H1 (cell line): ENCODE results near the gene ZFP69. TPM values are rescaled to one million over a fixed set of nuclear protein-coding genes. Genes with fewer than 3 reads are reported as not detected.

Experiments
- CTCF ChIA-PET: fragments of 300-600 bp; sonication (Branson Sonifier 250); formaldehyde crosslinking; loops from one replicate; lab custom pipeline; 2021; ENCODE audit not compliant: partially characterized antibody; lab: Charles Lee
- POLR2A ChIA-PET: fragments of 300-600 bp; sonication (Branson Sonifier 250); formaldehyde crosslinking; loops from one replicate; lab custom pipeline; 2021; ENCODE audit warnings: inconsistent platforms; ENCODE audit not compliant: partially characterized antibody; lab: Charles Lee
- DNase-seq, 2 experiments: peaks; one replicate each; pipeline versions ENCODE4 v3.0.0 to v3.0.0-alpha.2; 2010 to 2022; ENCODE audit warnings: low spot score in 2 of 2, low read depth in 1 of 2, mixed read lengths in 1 of 2
- FAIRE-seq: peaks from 2 replicates; lab custom pipeline; 2011; peaks lifted over from hg19 to GRCh38; lab: Jason Lieb, UNC
- H2AFZ ChIP-seq: 2 replicates; pipeline ENCODE4 v1.8.1; 2012; ENCODE audit warnings: low read length, inconsistent platforms
- H2AK5ac ChIP-seq: 2 replicates; pipeline ENCODE4 v1.6.1; 2013; ENCODE audit warnings: low read depth, low read length
- H2BK120ac ChIP-seq: replicated peaks from 2 replicates; pipeline ENCODE3; 2013; ENCODE audit warnings: low read depth, low read length, inconsistent platforms
- H2BK12ac ChIP-seq: 2 replicates; pipeline ENCODE4 v1.6.1; 2013; ENCODE audit warnings: low read depth, low read length
- H2BK15ac ChIP-seq: 2 replicates; pipeline ENCODE4 v1.6.1; 2013; ENCODE audit warnings: low read length
- H2BK20ac ChIP-seq: 2 replicates; pipeline ENCODE4 v1.6.1; 2013; ENCODE audit warnings: low read length
- H2BK5ac ChIP-seq: 2 replicates; pipeline ENCODE4 v1.6.1; 2013; ENCODE audit warnings: low read depth, low read length
- H3K14ac ChIP-seq: 2 replicates; pipeline ENCODE4 v1.6.1; 2013; ENCODE audit warnings: inconsistent platforms; ENCODE audit not compliant: insufficient read length
- H3K18ac ChIP-seq: 2 replicates; pipeline ENCODE4 v1.6.1; 2013; ENCODE audit warnings: low read length; ENCODE audit errors: extremely low read depth
- H3K23ac ChIP-seq: 2 replicates; pipeline ENCODE4 v1.6.1; 2013; ENCODE audit warnings: inconsistent platforms; ENCODE audit not compliant: insufficient read length
- H3K23me2 ChIP-seq: 2 replicates; pipeline ENCODE4 v1.6.1; 2013; ENCODE audit warnings: low read depth, low read length
- H3K27ac ChIP-seq: 2 replicates; pipeline ENCODE4 v1.6.1; 2011; ENCODE audit warnings: low read depth, low read length, inconsistent platforms
- H3K27me3 ChIP-seq, 4 experiments: replicated peaks in 1 of 4; 1 replicate in 1 of 4; 2 replicates in 3 of 4; pipeline versions ENCODE4 v1.6.1 to v1.8.1; 2011 to 2013; ENCODE audit warnings: low read length in 3 of 4, mild to moderate bottlenecking in 3 of 4, inconsistent platforms in 2 of 4, mixed read lengths in 2 of 4, moderate library complexity in 1 of 4; ENCODE audit not compliant: control insufficient read depth in 3 of 4, insufficient read depth in 3 of 4; ENCODE audit errors: extremely low read depth in 1 of 4
- H3K36me3 ChIP-seq, 4 experiments: 2 replicates each; pipeline versions ENCODE4 v1.6.1 to v1.8.1; 2011 to 2013; ENCODE audit warnings: mild to moderate bottlenecking in 4 of 4, low read length in 3 of 4, moderate library complexity in 2 of 4, control low read depth in 1 of 4, inconsistent platforms in 1 of 4; ENCODE audit not compliant: insufficient read depth in 4 of 4, control insufficient read depth in 2 of 4
- H3K4ac ChIP-seq: replicated peaks from 2 replicates; pipeline ENCODE3; 2013; ENCODE audit warnings: low read length, low read depth, mixed read lengths, inconsistent platforms; ENCODE audit not compliant: insufficient read length
- H3K4me1 ChIP-seq, 4 experiments: replicated peaks in 1 of 4; 1 replicate in 1 of 4; 2 replicates in 3 of 4; pipeline versions ENCODE4 v1.6.1 to v1.8.1; 2011 to 2013; ENCODE audit warnings: low read length in 3 of 4, inconsistent platforms in 2 of 4, mixed read lengths in 1 of 4; ENCODE audit not compliant: insufficient read depth in 4 of 4, control insufficient read depth in 3 of 4
- H3K4me2 ChIP-seq, 2 experiments: 2 replicates each; pipeline versions ENCODE4 v1.6.1 to v1.8.1; 2011 to 2013; ENCODE audit warnings: low read depth in 2 of 2, low read length in 2 of 2, control low read depth in 1 of 2, inconsistent platforms in 1 of 2, mild to moderate bottlenecking in 1 of 2; ENCODE audit not compliant: insufficient read depth in 1 of 2
- H3K4me3 ChIP-seq, 4 experiments: fragments of 200-600, 300-600 bp in 1 of 4; sonication (generic), shearing (Covaris generic), sonication (Bioruptor Twin) in 1 of 4; 2 replicates each; pipeline versions ENCODE4 v1.5.1 to v1.8.1; 2011 to 2016; ENCODE audit warnings: low read length in 4 of 4, low read depth in 3 of 4, control low read depth in 2 of 4, inconsistent platforms in 2 of 4, mild to moderate bottlenecking in 2 of 4, mixed read lengths in 1 of 4, moderate library complexity in 1 of 4; ENCODE audit not compliant: insufficient read depth in 2 of 4; ENCODE audit errors: extremely low read depth in 1 of 4
- H3K56ac ChIP-seq: replicated peaks from 2 replicates; pipeline ENCODE3; 2013; ENCODE audit warnings: low read depth, mild to moderate bottlenecking, mixed read lengths, low read length, inconsistent platforms; ENCODE audit not compliant: insufficient read length
- H3K79me1 ChIP-seq: 2 replicates; pipeline ENCODE4 v1.6.1; 2013; ENCODE audit warnings: low read depth, low read length, control low read depth
- H3K79me2 ChIP-seq, 2 experiments: 2 replicates each; pipeline versions ENCODE4 v1.6.1 to v1.8.1; 2012 to 2013; ENCODE audit warnings: low read length in 2 of 2, mild to moderate bottlenecking in 2 of 2, inconsistent platforms in 1 of 2; ENCODE audit not compliant: insufficient read depth in 2 of 2, control insufficient read depth in 1 of 2
- H3K9ac ChIP-seq, 4 experiments: replicated peaks in 1 of 4; 1 replicate in 1 of 4; 2 replicates in 3 of 4; pipeline versions ENCODE4 v1.6.1 to v1.8.1; 2011 to 2013; ENCODE audit warnings: low read depth in 3 of 4, low read length in 3 of 4, control low read depth in 2 of 4, mild to moderate bottlenecking in 2 of 4, moderate library complexity in 2 of 4, inconsistent platforms in 1 of 4; ENCODE audit errors: extremely low read depth in 1 of 4
- H3K9me3 ChIP-seq, 2 experiments: 2 replicates each; pipeline versions ENCODE4 v1.6.1 to v1.8.1; 2012 to 2013; ENCODE audit warnings: mild to moderate bottlenecking in 2 of 2, moderate library complexity in 2 of 2, control low read depth in 1 of 2, inconsistent platforms in 1 of 2, low read depth in 1 of 2, low read length in 1 of 2, mixed read lengths in 1 of 2; ENCODE audit not compliant: insufficient read depth in 2 of 2
- H4K20me1 ChIP-seq, 2 experiments: replicated peaks in 1 of 2; 2 replicates each; pipeline versions ENCODE3 to v1.8.1; 2011 to 2013; ENCODE audit warnings: inconsistent platforms in 2 of 2, low read length in 2 of 2, mild to moderate bottlenecking in 1 of 2; ENCODE audit not compliant: insufficient read depth in 2 of 2, control insufficient read depth in 1 of 2
- H4K5ac ChIP-seq: 2 replicates; pipeline ENCODE4 v1.6.1; 2013; ENCODE audit warnings: low read length, low read depth, mixed read lengths, inconsistent platforms; ENCODE audit not compliant: insufficient read length
- H4K8ac ChIP-seq: 2 replicates; pipeline ENCODE4 v1.8.0; 2013; ENCODE audit warnings: mild to moderate bottlenecking, moderate library complexity, low read length, inconsistent platforms; ENCODE audit not compliant: insufficient read depth; ENCODE audit errors: extremely low read depth
- H4K91ac ChIP-seq: replicated peaks from 2 replicates; pipeline ENCODE3; 2013; ENCODE audit warnings: low read length, mixed read lengths, inconsistent platforms; ENCODE audit not compliant: insufficient read length
- GTF2F1 ChIP-seq: IDR thresholded peaks from 2 replicates; pipeline ENCODE4 v1.6.1; 2012; ENCODE audit warnings: low read depth, low read length, improper control_type of control experiment, borderline replicate concordance
- KDM1A ChIP-seq: fragments of 200-600, 300-600 bp; sonication (generic); IDR thresholded peaks from 2 replicates; pipeline ENCODE4 v1.7.1; 2016; ENCODE audit warnings: mild to moderate bottlenecking, low read length, borderline replicate concordance
- KDM4A ChIP-seq: IDR thresholded peaks from one replicate; pipeline ENCODE4 v1.7.1; 2012; ENCODE audit warnings: low read depth, mild to moderate bottlenecking, moderate library complexity, low read length, inconsistent platforms; ENCODE audit not compliant: severe bottlenecking
- POLR2AphosphoS5 ChIP-seq: IDR thresholded peaks from 2 replicates; pipeline ENCODE4 v1.6.1; 2011; ENCODE audit warnings: low read depth, low read length
- RXRA ChIP-seq: IDR thresholded peaks from 2 replicates; pipeline ENCODE4 v1.6.1; 2011; ENCODE audit warnings: low read depth, mild to moderate bottlenecking, low read length, moderate library complexity; ENCODE audit not compliant: insufficient read depth
- SIN3A ChIP-seq, 2 experiments: IDR thresholded peaks in 1 of 2; conservative IDR thresholded peaks in 1 of 2; 2 replicates each; pipeline ENCODE4 v1.6.1; 2011 to 2012; ENCODE audit warnings: low read length in 2 of 2, improper control_type of control experiment in 1 of 2, low read depth in 1 of 2, mild to moderate bottlenecking in 1 of 2
- SIX5 ChIP-seq: IDR thresholded peaks from 2 replicates; pipeline ENCODE4 v1.6.1; 2011; ENCODE audit warnings: mild to moderate bottlenecking, low read depth, low read length
- SRF ChIP-seq: IDR thresholded peaks from 2 replicates; pipeline ENCODE4 v1.6.1; 2011; ENCODE audit warnings: mild to moderate bottlenecking, low read depth, low read length, moderate library complexity
- TAF7 ChIP-seq: optimal IDR thresholded peaks from 2 replicates; pipeline ENCODE3; 2011; ENCODE audit warnings: low read depth, mild to moderate bottlenecking, inconsistent platforms, low read length, moderate library complexity, borderline replicate concordance
- WGBS, 2 experiments: shearing (Covaris generic) in 1 of 2; methylation state at CpG; one replicate each; pipeline versions ENCODE4 v1.1.6 to v1.1.7; 2013 to 2015; ENCODE audit warnings: low lambda C conversion rate in 2 of 2, mixed read lengths in 2 of 2, inconsistent platforms in 1 of 2, low coverage in 1 of 2, missing lambda C conversion rate in 1 of 2; ENCODE audit not compliant: insufficient replicate concordance in 2 of 2, insufficient coverage in 1 of 2, insufficient read length in 1 of 2; ENCODE audit errors: extremely low coverage in 1 of 2, missing lambda C conversion rate in 1 of 2; 5-methylcytosine and 5-hydroxymethylcytosine counted together
- polyA plus RNA-seq, 7 experiments: library from polyadenylated mRNA; depleted of rRNA in 3 of 7; stranded (reverse) in 5 of 7; unstranded in 2 of 7; fragments of >200 nt in 5 of 7; fragments of 200-250 nt in 2 of 7; gene quantifications; 1 replicate in 5 of 7; 2 replicates in 1 of 7; 4 replicates in 1 of 7; pipeline versions ENCODE4 v1.2.1 to v1.2.3, GENCODE V29; 2011 to 2013; ENCODE audit warnings: missing spikeins in 2 of 7, mixed read lengths in 2 of 7
- total RNA-seq: library from RNA; stranded (reverse); fragmentation: NEBNext Ultra II Directional; extraction: Animal tissue kit (Norgen Biotek cat#: 25700); gene quantifications from 2 replicates; pipeline ENCODE4 v1.2.1, GENCODE V29; 2021
- TF ChIP-seq, protein P1 (sequence below): IDR thresholded peaks from 2 replicates; pipeline ENCODE4 v1.6.1; 2011; ENCODE audit warnings: low read depth, mild to moderate bottlenecking, low read length; ENCODE audit not compliant: insufficient read depth

ZFP69 gene
- total and polyA plus RNA-seq, 2 of the 8 experiments (the other 6 are each of a cell fraction or from before 2014, with no cell fraction given), result 1.0 to 4.3 TPM

DNA sequence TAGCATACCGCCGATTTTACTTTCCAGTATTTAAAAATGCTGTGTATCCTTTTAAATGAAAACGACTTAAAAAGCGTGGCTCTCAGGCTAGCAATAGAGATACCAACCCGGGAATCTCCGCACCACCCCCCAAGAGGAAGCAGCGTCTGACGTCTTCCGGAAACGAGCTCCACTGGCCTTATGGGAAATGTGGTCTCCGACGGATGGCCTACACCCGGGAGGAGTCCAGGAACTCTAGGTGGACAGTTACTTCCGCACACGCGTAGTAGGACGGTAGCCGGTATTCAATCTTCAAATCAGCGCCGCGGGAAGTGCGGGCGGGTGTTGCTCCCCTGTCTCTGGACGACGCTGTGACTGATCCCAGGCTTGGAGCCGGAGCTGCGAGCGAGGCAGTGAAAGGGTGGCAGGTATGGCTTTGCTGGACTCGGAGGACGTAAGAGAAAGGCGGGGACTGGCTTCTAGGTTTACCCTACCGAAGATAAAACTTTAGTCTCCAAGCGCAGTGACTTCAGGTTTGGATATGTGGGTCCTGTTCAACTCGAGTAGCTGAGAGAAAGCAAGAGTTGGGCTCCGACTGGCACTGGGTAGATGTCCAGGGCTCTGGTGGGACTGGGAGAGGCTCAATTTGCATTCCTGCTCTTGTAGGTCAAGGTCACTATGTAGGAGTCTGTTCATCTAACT is 54.4 kb downstream of the ZFP69 start, which contains the start of gene ZNF684:
ZNF684 (plus strand) TSS at position 257 of the 681 bp plus-strand sequence. CDS start 1,530 bp downstream, outside the sequence.
- CTCF ChIA-PET, result interaction anchor here (0.7 to 2.6 kb wide), 14 partner anchors 11 to 400 kb away, joined by 3 to 40 read pairs (median 4); partner anchors contain the start of genes NFYC and ZFP69B
- TF ChIP-seq TAF7, result no peak
- TF ChIP-seq, protein P1, sequence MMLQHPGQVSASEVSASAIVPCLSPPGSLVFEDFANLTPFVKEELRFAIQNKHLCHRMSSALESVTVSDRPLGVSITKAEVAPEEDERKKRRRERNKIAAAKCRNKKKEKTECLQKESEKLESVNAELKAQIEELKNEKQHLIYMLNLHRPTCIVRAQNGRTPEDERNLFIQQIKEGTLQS, result no peak
- no peak for TF ChIP-seq GTF2F1
- TF ChIP-seq POLR2AphosphoS5, result peak; percentile 28; the same call in 1 of the 2 replicates
- peak; percentile 86 for TF ChIP-seq KDM4A
- TF ChIP-seq SRF, result no peak
- no peak for TF ChIP-seq KDM1A
- peak in 1 of 2 experiments; percentile 82; a peak in 2 of 4 replicates for TF ChIP-seq SIN3A (conservative IDR thresholded peaks at IDR 0.05 in 1 of 2, IDR thresholded peaks at IDR 0.05 in 1 of 2; ENCODE audit: low read depth in 1 of 2, low read length in 2 of 2)
- no peak for TF ChIP-seq RXRA
- peak; percentile 72 for TF ChIP-seq SIX5

More for the DNA sequence above, 54.4 kb downstream of the ZFP69 start, which contains the start of gene ZNF684:
- 0% methylated on average over 32 of the region's 35 CpGs; no CpG with 5 or more reads in 1 of the 2 experiments for WGBS, 2 experiments
- peak within 1 kb of the TSS; percentile 44 for H4K91ac ChIP-seq
- no peaks in the 10 kb centered on the region for H3K36me3 ChIP-seq
- peak within 1 kb of the TSS; percentile 26 for H3K56ac ChIP-seq
- peak within 1 kb of the TSS; percentile 57 for H4K5ac ChIP-seq
- no peak within 1 kb of the TSS for H2AK5ac ChIP-seq
- peak within 1 kb of the TSS; percentile 79 to 82 for H3K4me2 ChIP-seq
- H3K18ac ChIP-seq, result peak within 1 kb of the TSS; percentile 78; the same call in 1 of the 2 replicates
- peak within 1 kb of the TSS; percentile 99 for H2AFZ ChIP-seq
- no peak within 1 kb of the TSS for H3K14ac ChIP-seq
- no peak within 1 kb of the TSS for H2BK20ac ChIP-seq
- H3K79me2 ChIP-seq, result 0 out of 4 replicates have a peak, but pooled peaks cover 0 to 2% of the 10 kb centered on the region in 2 experiments
- no peaks in the 10 kb centered on the region for H4K20me1 ChIP-seq
- peak within 1 kb of the TSS; percentile 78 for H3K27ac ChIP-seq
- H2BK15ac ChIP-seq, result no peak within 1 kb of the TSS
- no peak within 1 kb of the TSS for H2BK120ac ChIP-seq
- peaks cover 11% of the 10 kb centered on the region for H3K23me2 ChIP-seq
- no peaks in the 10 kb centered on the region for H3K4me1 ChIP-seq
- H2BK12ac ChIP-seq, result no peak within 1 kb of the TSS
- no peak within 1 kb of the TSS for H3K4ac ChIP-seq
- peak within 1 kb of the TSS; percentile 73 to 89 (median 79) for H3K9ac ChIP-seq
- H3K79me1 ChIP-seq, result no peaks in the 10 kb centered on the region
- H2BK5ac ChIP-seq, result peak within 1 kb of the TSS; percentile 50
- peak within 1 kb of the TSS; percentile 35 for H4K8ac ChIP-seq
- no peak within 1 kb of the TSS for H3K23ac ChIP-seq
- FAIRE-seq, result peak; percentile 74
- H3K9me3 ChIP-seq, result no peaks in the 10 kb centered on the region
- DNase-seq, result peak; percentile 73 to 82
- peak within 1 kb of the TSS; percentile 83 to 92 (median 88) for H3K4me3 ChIP-seq
- POLR2A ChIA-PET, result interaction anchor here (0.6 to 1.9 kb wide), 9 partner anchors 14 to 282 kb away, joined by 3 to 6 read pairs (median 4); partner anchors contain the start of genes EXO5, ZFP69 and ZFP69B
- H3K27me3 ChIP-seq, result no peaks in the 10 kb centered on the region
